Measurements from ENCODE around the gene NUDT11. TPM values are rescaled to one million over a fixed set of nuclear protein-coding genes. Genes with fewer than 3 reads are reported as not detected.

Gene NUDT11
- total RNA-seq, 4 donors from 2014 or later: 0.82 to 2.7 (median 2.0) TPM; not detected in 1

GRCh38 chrX:51463322-51463721 lies 33.1 kb downstream of the NUDT11 start:
- TF ChIP-seq CTCF (IDR thresholded peaks at IDR 0.05; ENCODE audit: low read depth): no peak

GRCh38 chrX:51461053-51462044 lies 35.0 kb downstream of the NUDT11 start:
- TF ChIP-seq CTCF (IDR thresholded peaks at IDR 0.05; ENCODE audit: low read depth): no peak

- TF ChIP-seq CTCF (IDR thresholded peaks at IDR 0.05; ENCODE audit: low read depth): no peak
Measured at GRCh38 chrX:51459125-51459524, 37.3 kb downstream of the NUDT11 start.

- TF ChIP-seq CTCF (IDR thresholded peaks at IDR 0.05; ENCODE audit: low read depth): no peak
Measured at GRCh38 chrX:51456814-51457213, 39.6 kb downstream of the NUDT11 start.

GRCh38 chrX:51456246-51456645 lies 40.1 kb downstream of the NUDT11 start:
- TF ChIP-seq CTCF (IDR thresholded peaks at IDR 0.05; ENCODE audit: low read depth): no peak

GRCh38 chrX:51440365-51440764 lies 56.0 kb downstream of the NUDT11 start:
- TF ChIP-seq CTCF (IDR thresholded peaks at IDR 0.05; ENCODE audit: low read depth): no peak

Other genes with a start within 250 kb of the NUDT11 start
- gene NUDT10, start 163.8 kb downstream of the NUDT11 start, total RNA-seq: under 1 TPM in 2 of 4 donors, not detected in 2; 0.33 to 0.88 TPM
- not detected for gene CENPVL3, start 122.3 kb upstream of the NUDT11 start, total RNA-seq
- not detected for gene CENPVL2, start 186.2 kb upstream of the NUDT11 start, total RNA-seq
- gene CENPVL1, start 213.9 kb upstream of the NUDT11 start, total RNA-seq: not detected
- gene GSPT2, start 246.8 kb upstream of the NUDT11 start, total RNA-seq: 1 to 10 TPM; 2.6 to 5.9 (median 5.1) TPM

Data from subcutaneous adipose tissue (tissue), 4 donors.